Measurements from ENCODE around the gene PCDHGB6.
"Not testable (repeated sequence)": the region's sequence is repeated elsewhere in the genome, so short reads cannot be mapped to it uniquely, and the experiment has no call there.

The PCDHGB6 gene

GRCh38 chr5:141389153-141390042 is 18.4 kb upstream of the PCDHGB6 start:
- no peak for DNase-seq

- no peak for DNase-seq
Measured at GRCh38 chr5:141392429-141393198, 15.2 kb upstream of the PCDHGB6 start, which contains the start of gene PCDHGA8. TSS of gene PCDHGA8 (plus strand) at chr5:141392633. CDS start at chr5:141392814, 181 bp downstream.

DNA sequence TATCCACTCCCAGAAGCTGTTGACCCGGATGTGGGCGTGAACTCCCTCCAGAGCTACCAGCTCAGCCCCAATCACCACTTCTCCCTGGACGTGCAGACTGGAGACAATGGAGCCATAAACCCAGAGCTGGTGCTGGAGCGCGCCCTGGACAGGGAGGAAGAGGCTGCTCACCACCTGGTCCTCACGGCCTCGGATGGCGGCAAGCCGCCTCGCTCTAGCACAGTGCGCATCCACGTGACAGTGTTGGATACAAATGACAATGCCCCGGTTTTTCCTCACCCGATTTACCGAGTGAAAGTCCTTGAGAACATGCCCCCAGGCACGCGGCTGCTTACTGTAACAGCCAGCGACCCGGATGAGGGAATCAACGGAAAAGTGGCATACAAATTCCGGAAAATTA is 14.6 kb upstream of the PCDHGB6 start:
- no peak for DNase-seq

GRCh38 chr5:141394401-141395187 is 13.2 kb upstream of the PCDHGB6 start:
- not testable (repeated sequence) for DNase-seq

- DNase-seq: not testable (repeated sequence)
Measured at GRCh38 chr5:141397756-141398551, 9.9 kb upstream of the PCDHGB6 start, which contains the start of gene PCDHGB5. TSS of gene PCDHGB5 (plus strand) at chr5:141397947. CDS start at chr5:141398128, 181 bp downstream.

GRCh38 chr5:141398608-141399007 is 9.2 kb upstream of the PCDHGB6 start:
- DNase-seq: no peak

- DNase-seq: no peak
Measured at GRCh38 chr5:141399555-141400258, 8.1 kb upstream of the PCDHGB6 start.

DNA sequence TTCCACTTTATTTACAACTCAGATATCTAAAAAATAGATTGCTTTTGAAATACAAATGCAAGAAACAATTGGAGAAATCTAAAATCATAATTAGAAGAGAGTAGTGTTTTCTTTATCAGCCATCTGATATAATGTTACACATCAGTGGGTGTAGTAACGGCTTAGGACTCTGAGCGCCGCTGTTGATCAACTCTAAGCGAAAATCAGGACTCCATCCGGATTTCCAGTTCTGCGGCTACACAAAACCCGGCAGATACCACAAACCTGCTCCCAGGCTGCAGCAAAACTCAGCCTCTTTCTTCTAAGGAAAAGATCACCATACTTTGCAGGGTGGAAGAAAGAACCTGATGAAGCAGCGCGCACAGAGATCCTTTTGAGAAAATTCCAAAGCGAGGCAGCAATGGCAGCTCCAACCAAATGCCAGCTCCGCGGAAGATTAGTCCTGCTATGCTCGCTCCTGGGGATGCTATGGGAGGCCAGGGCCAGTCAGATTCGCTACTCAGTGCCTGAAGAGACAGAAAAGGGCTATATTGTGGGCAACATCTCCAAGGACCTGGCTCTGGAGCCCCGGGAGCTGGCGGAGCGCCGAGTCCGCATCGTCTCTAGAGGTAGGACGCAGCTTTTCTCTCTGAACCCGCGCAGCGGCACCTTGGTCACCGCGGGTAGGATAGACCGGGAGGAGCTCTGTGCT is 5.1 kb upstream of the PCDHGB6 start, which contains the start of gene PCDHGA9:
TSS of gene PCDHGA9 (plus strand) at position 226 of the 691 bp plus-strand sequence. CDS start at position 401, 175 bp downstream.
- DNase-seq: no peak

- no peak for DNase-seq
Measured at GRCh38 chr5:141403387-141403786, 4.4 kb upstream of the PCDHGB6 start.

DNA sequence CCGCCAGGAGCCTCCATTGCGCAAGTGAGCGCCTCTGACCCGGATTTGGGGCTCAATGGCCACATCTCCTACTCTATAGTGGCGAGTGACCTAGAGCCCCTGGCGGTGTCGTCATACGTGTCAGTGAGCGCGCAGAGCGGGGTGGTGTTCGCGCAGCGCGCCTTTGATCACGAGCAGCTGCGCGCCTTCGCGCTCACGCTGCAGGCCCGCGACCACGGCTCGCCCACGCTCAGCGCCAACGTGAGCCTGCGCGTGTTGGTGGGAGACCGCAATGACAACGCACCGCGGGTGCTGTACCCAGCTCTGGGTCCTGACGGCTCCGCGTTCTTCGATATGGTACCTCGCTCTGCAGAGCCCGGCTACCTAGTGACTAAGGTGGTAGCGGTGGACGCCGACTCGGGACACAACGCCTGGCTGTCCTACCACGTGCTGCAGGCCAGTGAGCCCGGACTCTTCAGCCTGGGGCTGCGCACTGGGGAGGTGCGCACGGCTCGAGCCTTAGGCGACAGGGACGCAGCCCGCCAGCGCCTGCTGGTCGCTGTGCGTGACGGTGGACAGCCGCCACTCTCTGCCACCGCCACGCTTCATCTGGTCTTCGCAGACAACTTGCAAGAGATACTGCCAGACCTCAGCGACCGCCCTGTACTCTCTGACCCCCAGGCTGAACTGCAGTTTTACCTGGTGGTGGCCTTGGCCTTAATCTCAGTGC is 1.9 kb downstream of the PCDHGB6 start:
- no peak for DNase-seq

DNA sequence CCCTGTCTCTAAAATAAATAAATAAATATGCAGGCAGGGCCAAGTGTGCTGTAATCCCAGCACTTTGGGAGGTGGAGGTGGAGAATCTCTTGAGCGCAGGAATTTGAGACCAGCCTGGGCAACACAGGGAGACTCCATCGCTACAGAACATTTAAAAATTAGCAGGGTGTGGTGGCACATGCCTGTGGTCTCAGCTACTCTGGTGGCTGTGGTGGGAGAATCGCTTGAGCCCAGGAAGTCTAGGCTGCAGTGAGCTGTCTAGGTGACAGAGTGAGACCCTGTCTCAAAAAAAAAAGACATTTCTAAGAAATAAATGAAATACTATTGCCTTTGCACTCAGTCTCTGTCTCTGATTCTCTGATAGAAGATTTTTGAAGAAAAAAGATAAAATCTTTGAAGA is 3.8 kb downstream of the PCDHGB6 start:
- DNase-seq: no peak

GRCh38 chr5:141412854-141413539 is 5.2 kb downstream of the PCDHGB6 start, which contains the start of gene PCDHGA10:
TSS of gene PCDHGA10 (plus strand) at chr5:141412987. CDS start at chr5:141413176, 189 bp downstream.
- no peak for DNase-seq

- DNase-seq: no peak
Measured at GRCh38 chr5:141413540-141414069, 5.8 kb downstream of the PCDHGB6 start.

DNA sequence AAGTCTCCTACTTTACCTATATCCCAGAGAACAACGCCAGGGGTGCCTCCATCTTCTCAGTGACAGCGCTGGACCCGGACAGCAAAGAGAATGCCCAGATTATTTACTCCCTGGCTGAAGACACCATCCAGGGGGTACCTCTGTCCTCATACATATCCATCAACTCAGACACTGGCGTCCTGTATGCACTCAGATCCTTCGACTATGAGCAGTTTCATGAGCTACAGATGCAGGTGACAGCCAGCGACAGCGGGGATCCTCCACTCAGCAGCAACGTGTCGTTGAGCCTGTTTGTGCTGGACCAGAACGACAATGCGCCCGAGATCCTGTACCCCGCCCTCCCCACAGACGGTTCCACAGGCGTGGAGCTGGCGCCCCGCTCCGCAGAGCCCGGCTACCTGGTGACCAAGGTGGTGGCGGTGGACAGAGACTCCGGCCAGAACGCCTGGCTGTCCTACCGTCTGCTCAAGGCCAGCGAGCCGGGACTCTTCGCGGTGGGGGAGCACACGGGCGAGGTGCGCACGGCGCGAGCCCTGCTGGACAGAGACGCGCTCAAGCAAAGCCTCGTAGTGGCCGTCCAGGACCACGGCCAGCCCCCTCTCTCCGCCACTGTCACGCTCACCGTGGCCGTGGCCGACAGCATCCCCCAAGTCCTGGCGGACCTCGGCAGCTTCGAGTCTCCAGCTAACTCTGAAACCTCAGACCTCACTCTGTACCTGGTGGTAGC is 6.9 kb downstream of the PCDHGB6 start:
- not testable (repeated sequence) for DNase-seq

- DNase-seq: not testable (repeated sequence)
Measured at GRCh38 chr5:141415275-141415618, 7.4 kb downstream of the PCDHGB6 start.

- peak; percentile 59 for DNase-seq
Measured at GRCh38 chr5:141417494-141418172, 9.8 kb downstream of the PCDHGB6 start, which contains the start of gene PCDHGB7. TSS of gene PCDHGB7 (plus strand) at chr5:141417677. CDS start at chr5:141417860, 183 bp downstream.
